Forelimb muscle (tissue), 1 donor: Measurements from ENCODE around the gene PRKCZ. TPM values are rescaled to one million over a fixed set of nuclear protein-coding genes. Genes with fewer than 3 reads are reported as not detected.

ENCODE experiments used
- DNase-seq: peaks from one replicate; pipeline ENCODE4 v3.0.0-alpha.2; 2013; ENCODE audit warnings: low read depth
- polyA plus RNA-seq: library from polyadenylated mRNA; unstranded; fragments of 120-200 nt; gene quantifications from one replicate; pipeline ENCODE4 v1.2.1, GENCODE V29; 2013; ENCODE audit not compliant: insufficient read length

PRKCZ gene
- polyA plus RNA-seq, 1 donor: 7.6 TPM

DNA sequence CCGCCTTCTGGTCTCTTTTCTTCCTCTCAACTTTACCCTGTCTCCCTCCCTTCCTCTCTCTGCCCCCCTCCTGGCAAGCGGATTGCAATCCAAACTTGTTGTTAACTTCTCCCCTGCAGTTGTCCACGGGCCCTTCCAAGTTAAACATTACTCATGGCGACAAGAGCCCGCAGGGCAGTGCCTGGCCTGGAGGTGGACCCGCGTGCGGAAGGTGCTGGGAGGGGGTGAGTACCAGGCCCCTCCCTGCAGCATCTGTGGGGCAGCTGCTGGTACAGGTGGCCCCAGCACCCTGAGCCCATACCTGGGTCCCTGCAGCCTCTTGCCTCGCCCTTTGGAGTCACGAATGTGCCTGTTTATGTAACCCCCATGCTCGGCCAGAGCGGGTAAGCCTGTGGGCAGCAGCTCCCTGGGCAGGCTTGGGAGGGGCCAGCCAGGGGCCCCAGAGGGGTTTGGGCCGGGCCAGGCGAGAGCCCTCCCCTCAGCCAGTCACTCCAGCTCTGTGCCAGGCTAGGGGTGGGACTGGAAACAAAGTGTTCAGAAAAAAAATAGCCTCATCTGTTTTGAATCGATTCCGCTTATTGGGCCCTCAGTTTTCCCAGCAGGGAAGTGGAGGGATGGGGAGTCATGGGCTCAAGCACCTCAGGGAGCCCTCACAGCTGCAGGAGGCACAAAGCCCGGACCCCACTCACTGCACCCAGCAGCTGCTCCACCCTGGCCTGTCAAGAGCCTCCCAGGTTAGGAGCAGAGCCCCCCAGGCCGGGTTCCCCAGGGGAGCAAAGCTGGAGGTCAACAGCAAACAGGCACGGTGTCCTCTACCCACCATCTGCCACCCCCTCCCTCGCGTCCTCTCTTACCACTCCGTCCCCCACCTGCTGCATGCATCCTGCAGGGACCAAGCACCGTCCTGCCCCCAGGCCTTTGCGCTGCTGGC lies 158.4 kb downstream of the PRKCZ start:
- DNase-seq: no peak

DNA sequence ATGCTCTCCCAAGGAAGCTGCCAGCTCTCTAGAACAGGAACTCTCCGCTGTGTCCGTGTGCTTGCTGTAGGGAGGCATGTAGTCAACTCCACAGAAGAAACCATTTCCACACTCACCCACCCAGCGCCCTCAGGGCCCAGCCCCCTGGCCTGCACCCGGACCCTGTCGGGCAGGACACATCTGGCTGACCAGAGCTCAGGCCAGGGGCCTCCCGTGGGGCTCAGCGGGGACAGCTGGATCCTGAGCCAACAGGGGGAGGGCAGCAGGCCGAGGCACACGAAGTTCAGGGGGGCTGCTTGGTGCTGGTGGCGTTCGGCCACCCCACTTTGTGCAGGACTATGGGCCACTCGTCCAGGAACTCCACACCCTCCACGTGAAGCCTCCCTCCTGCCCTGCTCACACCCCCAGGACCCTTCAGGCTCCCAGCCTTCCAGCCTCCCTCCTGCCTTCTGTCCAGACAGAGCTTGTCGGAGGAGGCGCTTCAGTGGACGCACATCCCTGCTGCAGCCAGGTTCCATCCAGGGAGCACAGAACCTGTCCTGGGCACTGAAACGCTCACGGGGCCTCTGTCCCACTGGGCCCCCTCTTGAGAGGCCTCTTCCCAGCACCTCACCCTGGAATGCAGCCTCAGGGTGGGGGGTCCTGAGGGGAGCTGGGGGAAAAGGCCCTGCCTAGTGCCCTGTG lies 159.3 kb downstream of the PRKCZ start:
- no peak for DNase-seq

DNA sequence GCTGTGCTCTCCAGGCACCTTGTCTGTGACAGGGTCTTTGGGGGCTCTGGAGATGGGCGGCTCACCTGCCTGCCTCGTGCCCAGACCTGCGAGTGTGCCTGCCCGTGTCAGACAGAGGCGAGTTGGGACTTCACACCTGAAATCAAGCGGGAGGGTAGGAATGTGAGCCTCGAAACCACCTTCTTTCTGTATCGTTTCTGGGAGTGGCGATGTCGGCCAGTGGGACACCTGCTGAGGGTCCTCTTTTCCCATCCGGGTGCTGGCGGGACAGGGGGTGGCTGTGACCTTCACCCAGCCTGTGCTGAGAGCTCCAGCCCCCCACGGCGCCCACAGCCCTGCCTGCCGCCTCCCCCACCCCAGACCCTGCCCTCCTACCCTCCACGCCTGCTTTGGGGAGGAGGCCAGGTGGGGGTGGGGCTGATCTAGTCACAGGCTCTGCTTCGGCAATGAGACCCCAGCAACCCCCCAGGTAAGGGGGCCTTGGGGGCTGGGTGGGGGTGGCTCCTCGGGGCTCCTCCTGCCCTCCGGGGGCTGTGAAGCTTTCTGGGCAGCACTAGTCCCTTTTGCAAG lies 160.0 kb downstream of the PRKCZ start:
- no peak for DNase-seq

- no peak for DNase-seq
Observed at GRCh38 chr1:2210786-2211185, 160.6 kb downstream of the PRKCZ start.

DNA sequence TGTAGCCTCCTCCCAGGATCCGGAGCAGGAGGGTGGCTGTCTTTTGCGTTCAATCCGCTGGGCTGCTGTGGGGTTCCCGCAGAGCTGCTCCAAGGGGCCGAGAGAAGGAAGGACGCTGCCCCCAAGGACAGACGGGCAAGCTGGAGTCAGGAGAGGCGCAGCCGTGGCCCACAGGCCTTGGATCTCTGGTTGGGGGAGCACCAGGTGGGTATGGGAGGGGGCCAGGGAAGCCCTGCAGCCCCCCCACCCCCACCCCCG lies 162.0 kb downstream of the PRKCZ start:
- DNase-seq: no peak

DNA sequence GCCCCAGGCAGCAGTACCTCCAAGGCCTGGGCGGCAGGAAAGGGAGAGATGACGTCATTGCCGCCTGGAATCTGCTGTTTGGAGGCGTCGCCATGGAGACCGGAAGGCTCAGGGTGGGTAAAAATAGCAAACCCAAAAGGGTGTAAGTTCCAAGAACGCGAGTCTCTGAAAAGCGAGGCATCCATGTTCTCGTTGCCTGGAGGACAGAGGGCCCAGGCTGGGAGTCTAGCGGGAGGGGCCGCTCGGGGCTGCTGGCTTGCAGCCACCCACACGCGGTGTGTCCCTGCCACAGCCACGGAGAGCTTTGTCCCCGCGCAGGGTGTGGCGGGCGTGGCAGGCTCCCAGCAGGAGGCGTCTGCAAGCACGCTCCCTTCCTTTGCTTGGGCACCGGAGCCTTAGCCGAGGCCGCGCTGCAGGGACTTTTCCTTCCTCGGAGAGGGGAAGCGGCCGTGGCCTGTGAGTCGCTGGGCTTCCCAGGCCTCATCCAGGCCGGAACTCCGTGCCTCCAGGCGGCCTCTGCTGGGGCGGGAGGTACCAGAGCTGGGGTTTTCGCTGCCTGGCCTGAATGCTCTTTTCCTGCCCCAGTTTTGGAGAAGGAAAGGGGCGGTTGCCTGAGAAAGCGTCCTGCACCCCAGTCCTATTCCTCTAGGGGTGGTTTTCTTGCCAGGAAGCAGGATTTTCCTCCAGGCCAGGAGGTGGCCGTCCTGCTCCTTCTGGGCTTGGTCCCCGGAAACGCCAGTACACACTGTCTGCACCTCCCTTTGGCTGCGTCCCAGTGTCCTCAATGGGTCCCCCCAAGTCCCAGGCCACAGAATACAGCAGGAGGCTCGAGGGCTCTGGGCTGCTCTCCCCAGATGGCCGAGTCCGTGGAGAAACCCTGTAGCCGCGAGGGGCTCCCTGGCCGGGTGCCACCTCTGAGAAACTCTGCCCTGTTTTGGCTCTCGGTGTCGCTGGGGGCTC lies 162.6 kb downstream of the PRKCZ start:
- peak; percentile 89 for DNase-seq

DNA sequence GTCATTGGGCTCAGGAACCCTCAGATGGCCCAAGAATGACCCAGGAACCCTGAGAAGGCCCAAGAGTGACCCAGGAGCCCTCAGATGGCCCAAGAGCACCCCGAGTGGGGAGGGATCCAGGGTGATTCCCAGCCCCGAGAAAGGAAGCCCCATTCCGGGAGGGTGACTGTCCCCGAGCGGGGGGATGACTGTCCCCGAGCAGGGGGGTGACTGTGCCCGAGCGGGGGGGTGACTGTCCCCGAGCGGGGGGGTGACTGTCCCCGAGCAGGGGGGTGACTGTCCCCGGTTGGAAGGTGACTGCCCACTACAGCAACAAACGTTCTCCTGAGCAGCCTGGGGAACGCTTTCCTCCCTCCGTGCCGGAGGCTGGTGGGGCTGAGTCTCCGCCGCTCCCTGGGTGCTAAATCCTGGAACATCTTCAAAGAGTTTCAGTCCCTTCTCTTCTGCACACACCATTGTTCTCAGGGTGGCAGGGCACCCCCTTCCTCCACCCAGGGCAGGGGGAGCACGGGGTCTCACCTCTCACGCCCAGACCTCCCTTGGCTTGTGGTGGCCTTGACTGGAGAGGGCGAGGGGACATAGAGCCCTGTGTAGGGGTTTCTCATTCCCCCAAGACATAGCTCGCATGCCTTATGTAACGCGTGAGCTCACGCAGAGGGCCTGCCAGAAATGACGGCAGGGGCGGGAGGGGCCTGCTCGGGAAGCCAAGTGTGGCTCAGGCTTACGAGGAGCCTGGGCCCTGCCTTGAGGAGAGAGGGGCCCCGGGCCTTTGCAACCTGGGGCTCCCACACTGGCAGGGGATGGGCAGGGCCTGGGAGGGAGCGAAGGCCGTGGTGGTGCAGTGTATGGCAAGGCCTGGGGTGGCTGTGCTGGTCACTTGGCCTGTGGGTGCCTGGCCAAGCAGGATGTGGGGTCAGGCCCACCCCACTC lies 163.6 kb downstream of the PRKCZ start:
- DNase-seq: no peak

GRCh38 chr1:2214541-2215241 lies 164.5 kb downstream of the PRKCZ start:
- no peak for DNase-seq

GRCh38 chr1:2215329-2215728 lies 165.1 kb downstream of the PRKCZ start:
- DNase-seq: no peak

DNA sequence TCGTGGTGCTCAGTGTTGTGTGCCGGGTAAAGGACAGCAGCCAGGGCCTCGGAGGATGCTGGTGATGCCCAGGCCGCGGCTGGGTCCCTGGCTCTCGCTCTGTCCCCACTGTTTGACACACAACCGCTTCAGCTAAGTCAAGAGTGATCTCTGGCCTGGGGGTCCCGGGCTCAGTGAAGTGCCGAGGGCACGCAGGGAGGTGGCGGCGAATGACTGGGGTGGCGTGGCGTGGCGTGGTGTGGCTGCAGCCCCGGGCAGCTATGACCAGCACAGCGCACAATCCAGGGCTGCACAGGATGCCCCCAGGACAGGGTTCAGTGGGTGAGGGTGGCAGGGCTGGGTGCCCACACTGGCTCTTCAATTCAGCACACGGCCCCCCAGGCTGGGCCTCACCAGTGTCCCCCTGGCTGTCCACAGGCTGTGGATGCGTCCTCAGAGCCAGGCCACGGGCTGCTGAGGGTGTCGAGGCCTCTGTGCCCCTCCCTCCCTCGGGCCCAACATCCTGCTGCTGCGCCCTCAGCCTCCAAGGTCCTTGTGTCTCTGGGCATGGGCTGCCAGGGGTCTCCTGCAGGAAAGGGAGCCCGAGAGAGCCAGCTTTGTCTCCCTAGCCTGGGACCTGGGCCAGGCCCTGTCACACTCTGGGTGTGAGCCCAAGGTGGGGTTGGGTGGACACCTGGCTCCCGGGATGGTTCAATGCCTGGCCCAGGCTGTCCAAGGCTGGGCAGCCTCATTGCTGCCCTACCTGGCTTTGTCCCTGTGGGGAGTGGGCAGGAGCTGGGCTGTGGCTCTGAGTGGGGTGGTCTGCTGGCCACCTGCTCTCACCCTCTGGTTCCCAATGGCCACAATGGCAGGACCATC lies 165.9 kb downstream of the PRKCZ start:
- DNase-seq: no peak

DNA sequence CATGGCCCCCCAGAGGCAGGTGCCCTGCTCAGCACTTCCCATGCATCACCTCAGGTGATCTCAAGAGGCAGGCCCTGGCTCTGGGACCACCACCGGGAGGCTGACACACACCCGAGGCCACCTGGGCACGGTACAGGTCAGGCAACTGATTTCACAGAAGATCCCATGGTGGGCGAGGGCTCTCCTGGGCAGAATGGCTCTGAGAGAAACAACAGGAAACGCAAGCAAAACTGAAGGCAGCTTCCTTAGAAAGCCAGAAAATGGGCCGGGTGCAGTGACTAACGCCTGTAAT lies 166.5 kb downstream of the PRKCZ start:
- DNase-seq: no peak

- DNase-seq: no peak
Observed at GRCh38 chr1:2221271-2221670, 171.1 kb downstream of the PRKCZ start.

DNA sequence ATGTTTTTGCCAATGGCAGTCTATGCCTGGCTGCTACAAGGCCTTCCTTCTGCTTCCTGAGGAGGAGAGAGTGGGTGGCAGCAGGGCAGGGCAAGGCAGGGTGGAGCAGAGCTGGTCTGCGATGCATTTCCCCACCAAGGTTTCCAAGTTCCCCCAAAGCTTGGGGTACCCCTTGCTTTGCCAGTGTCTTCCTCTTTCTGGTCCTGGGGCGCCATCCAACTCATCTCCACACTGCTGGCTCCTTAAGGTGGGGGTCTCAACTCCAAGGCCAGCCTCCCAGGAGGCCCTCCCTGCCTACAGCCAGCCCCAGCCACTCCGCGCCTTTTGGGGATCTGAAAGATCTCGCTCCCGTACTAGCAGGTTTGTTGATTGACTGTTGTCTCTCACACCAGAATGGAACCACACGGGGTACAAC lies 174.0 kb downstream of the PRKCZ start:
- DNase-seq: no peak

GRCh38 chr1:2224631-2225428 lies 174.6 kb downstream of the PRKCZ start:
- DNase-seq: no peak

- DNase-seq: no peak
Observed at GRCh38 chr1:2226525-2227345, 176.5 kb downstream of the PRKCZ start.

- DNase-seq: peak; percentile 87
Observed at GRCh38 chr1:2227346-2228156, 177.3 kb downstream of the PRKCZ start.

DNA sequence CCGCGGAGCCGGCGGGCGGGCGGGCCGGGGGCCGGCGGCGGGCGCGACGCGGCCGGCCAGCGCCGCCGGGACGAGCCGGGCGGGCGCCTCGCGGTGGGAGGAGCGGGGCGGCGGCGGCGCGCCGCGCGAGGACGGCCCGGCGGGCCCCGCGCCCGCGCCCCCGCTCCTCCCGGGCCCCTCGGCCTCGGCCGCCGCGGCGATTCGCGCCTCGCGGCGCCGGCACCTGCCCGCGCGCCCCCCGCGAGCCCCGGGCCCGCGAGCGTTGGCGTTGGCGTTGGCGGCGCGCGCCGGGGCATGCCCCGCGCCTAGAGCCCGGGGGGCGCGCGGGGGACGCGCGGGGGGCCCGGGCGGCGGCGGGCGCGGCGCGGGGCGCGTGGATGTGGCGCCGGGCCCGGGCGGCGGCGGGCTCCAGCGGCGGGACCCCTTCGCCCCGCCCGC lies 178.0 kb downstream of the PRKCZ start, which contains the start of gene SKI:
TSS of gene SKI (plus strand) at position 163 of the 438 bp plus-strand sequence. CDS start 448 bp downstream, outside the sequence.
- no peak for DNase-seq
